ENCODE data around the gene TAMALIN. TPM values are rescaled to one million over a fixed set of nuclear protein-coding genes. Genes with fewer than 3 reads are reported as not detected.

Gene TAMALIN
- total RNA-seq, 1 experiment from 2014 or later: 0.58 TPM

GRCh38 chr12:51985154-51985835 is 21.5 kb upstream of the TAMALIN start:
- intact Hi-C loops (cut with micrococcal nuclease): no loop called here
- no peak overlapping the region for H2AFZ ChIP-seq (ENCODE audit: low read length)
- no peaks in the 10 kb centered on the region for H4K20me1 ChIP-seq (ENCODE audit: low read length)
- TF ChIP-seq CTCF (conservative IDR thresholded peaks at IDR 0.05; ENCODE audit: low read depth, low read length): no peak
- TF ChIP-seq EZH2 (IDR thresholded peaks at IDR 0.05; ENCODE audit: low read length, unreplicated experiment): no peak
- TF ChIP-seq EZH2phosphoT487 (IDR thresholded peaks at IDR 0.05; ENCODE audit: borderline replicate concordance, low read length): no peak
- no peaks in the 10 kb centered on the region for H3K79me2 ChIP-seq (ENCODE audit: low read length)
- BruUV-seq (replicated peaks): no TSS peak
- H3K4me1 ChIP-seq (ENCODE audit: insufficient read depth, low read length): no peaks in the 10 kb centered on the region
- H3K4me2 ChIP-seq (ENCODE audit: low read length): no peak overlapping the region
- H3K27ac ChIP-seq (ENCODE audit: low read length): no peak overlapping the region
- ATAC-seq (no peak), DNase-seq (no peak)
- H3K36me3 ChIP-seq (ENCODE audit: low read depth, low read length): peaks cover 13% of the 10 kb centered on the region
- POLR2A ChIA-PET (ENCODE audit: unreplicated experiment): no interaction called here
- no peaks in the 10 kb centered on the region for H3K9me3 ChIP-seq (ENCODE audit: low read length)
- no peak overlapping the region for H3K9ac ChIP-seq (ENCODE audit: low read length)
- no peak overlapping the region for H3K4me3 ChIP-seq (ENCODE audit: low read length)
- no peaks in the 10 kb centered on the region for H3K27me3 ChIP-seq (ENCODE audit: low read length)
- H3K9me2 ChIP-seq (replicated peaks; ENCODE audit: low read length): no peaks in the 10 kb centered on the region
- CTCF ChIA-PET: no interaction called here
- no peaks in the 10 kb centered on the region for H3F3A ChIP-seq (ENCODE audit: low read length, unreplicated experiment)

- Histone ChIP-seq H3F3A (ENCODE audit: low read length, unreplicated experiment) (no peaks in the 10 kb centered on the region), H4K20me1 (ENCODE audit: low read length) (no peaks in the 10 kb centered on the region), H3K4me1 (ENCODE audit: insufficient read depth, low read length) (no peaks in the 10 kb centered on the region), H3K79me2 (ENCODE audit: low read length) (no peaks in the 10 kb centered on the region), H3K27me3 (ENCODE audit: low read length) (no peaks in the 10 kb centered on the region), H3K9ac (ENCODE audit: low read length) (no peak overlapping the region), H3K4me3 (ENCODE audit: low read length) (no peak overlapping the region), H3K4me2 (ENCODE audit: low read length) (no peak overlapping the region), H2AFZ (ENCODE audit: low read length) (no peak overlapping the region), H3K9me3 (ENCODE audit: low read length) (no peaks in the 10 kb centered on the region), H3K36me3 (ENCODE audit: low read depth, low read length) (peaks cover 13% of the 10 kb centered on the region), H3K27ac (ENCODE audit: low read length) (no peak overlapping the region), H3K9me2 (replicated peaks; ENCODE audit: low read length) (no peaks in the 10 kb centered on the region)
- DNase-seq (no peak), ATAC-seq (no peak)
- BruUV-seq (replicated peaks): no TSS peak
- CTCF ChIA-PET: interaction anchor here (0.6 kb wide), 1 partner anchor 64 kb away, joined by 5 read pairs; no protein-coding TSS in a partner anchor
- no peak for TF ChIP-seq EZH2phosphoT487 (IDR thresholded peaks at IDR 0.05; ENCODE audit: borderline replicate concordance, low read length)
- no peak for TF ChIP-seq CTCF (conservative IDR thresholded peaks at IDR 0.05; ENCODE audit: low read depth, low read length)
- TF ChIP-seq EZH2 (IDR thresholded peaks at IDR 0.05; ENCODE audit: low read length, unreplicated experiment): no peak
- POLR2A ChIA-PET (ENCODE audit: unreplicated experiment): no interaction called here
- intact Hi-C loops (cut with micrococcal nuclease): no loop called here
These were observed 19.9 kb upstream of the TAMALIN start for GRCh38 chr12:51986834-51987233.

GRCh38 chr12:51992246-51992645 is 14.5 kb upstream of the TAMALIN start:
- Histone ChIP-seq H3K9me2 (replicated peaks; ENCODE audit: low read length) (no peaks in the 10 kb centered on the region), H2AFZ (ENCODE audit: low read length) (no peak overlapping the region), H3K4me2 (ENCODE audit: low read length) (no peak overlapping the region), H4K20me1 (ENCODE audit: low read length) (no peaks in the 10 kb centered on the region), H3K27ac (ENCODE audit: low read length) (no peak overlapping the region), H3K79me2 (ENCODE audit: low read length) (no peaks in the 10 kb centered on the region), H3K36me3 (ENCODE audit: low read depth, low read length) (no peaks in the 10 kb centered on the region; the same call in 1 of the 2 replicates), H3K9me3 (ENCODE audit: low read length) (no peaks in the 10 kb centered on the region), H3K9ac (ENCODE audit: low read length) (no peak overlapping the region), H3K4me3 (ENCODE audit: low read length) (no peak overlapping the region), H3F3A (ENCODE audit: low read length, unreplicated experiment) (no peaks in the 10 kb centered on the region), H3K27me3 (ENCODE audit: low read length) (no peaks in the 10 kb centered on the region), H3K4me1 (ENCODE audit: insufficient read depth, low read length) (no peaks in the 10 kb centered on the region)
- BruUV-seq (replicated peaks): no TSS peak
- intact Hi-C loops (cut with micrococcal nuclease): no loop called here
- no peak for DNase-seq
- no peak for ATAC-seq
- POLR2A ChIA-PET (ENCODE audit: unreplicated experiment): no interaction called here
- CTCF ChIA-PET: interaction anchor here (1.3 kb wide), 2 partner anchors 28 to 128 kb away, joined by 3 to 7 read pairs; no protein-coding TSS in a partner anchor
- TF ChIP-seq EZH2phosphoT487 (IDR thresholded peaks at IDR 0.05; ENCODE audit: borderline replicate concordance, low read length) (no peak), EZH2 (IDR thresholded peaks at IDR 0.05; ENCODE audit: low read length, unreplicated experiment) (no peak), CTCF (conservative IDR thresholded peaks at IDR 0.05; ENCODE audit: low read depth, low read length) (no peak)
